Neuronal stem cell (in vitro differentiated cells): ENCODE results near the gene MYO15B.
"Not testable (repeated sequence)": the region's sequence is repeated elsewhere in the genome, so short reads cannot be mapped to it uniquely, and the experiment has no call there.

ENCODE experiments used
- DNase-seq: peaks from one replicate; pipeline ENCODE4 v3.0.0-alpha.2; 2013; ENCODE audit warnings: low spot score
- H2AFZ ChIP-seq: one replicate; pipeline ENCODE4 v1.6.1; 2013; ENCODE audit warnings: mild to moderate bottlenecking, low read length, inconsistent platforms
- H2AK5ac ChIP-seq: 2 replicates; pipeline ENCODE4 v1.6.1; 2013; ENCODE audit warnings: low read depth, mild to moderate bottlenecking, inconsistent platforms, low read length, moderate library complexity, mixed read lengths
- H2BK120ac ChIP-seq: 2 replicates; pipeline ENCODE4 v1.6.1; 2013; ENCODE audit warnings: low read depth, mild to moderate bottlenecking, inconsistent platforms, low read length, moderate library complexity, mixed read lengths
- H2BK12ac ChIP-seq: one replicate; pipeline ENCODE4 v1.6.1; 2013; ENCODE audit warnings: low read length, inconsistent platforms
- H2BK15ac ChIP-seq: 2 replicates; pipeline ENCODE4 v1.6.1; 2013; ENCODE audit warnings: mild to moderate bottlenecking, low read length, inconsistent platforms, mixed read lengths
- H2BK5ac ChIP-seq: one replicate; pipeline ENCODE4 v1.6.1; 2013; ENCODE audit warnings: inconsistent platforms, mild to moderate bottlenecking, low read length, moderate library complexity
- H3K14ac ChIP-seq: one replicate; pipeline ENCODE4 v1.6.1; 2013; ENCODE audit warnings: low read length, inconsistent platforms
- H3K18ac ChIP-seq: 2 replicates; pipeline ENCODE4 v1.6.1; 2013; ENCODE audit warnings: low read length, inconsistent platforms
- H3K23ac ChIP-seq: 2 replicates; pipeline ENCODE4 v1.6.1; 2013; ENCODE audit warnings: low read depth, mild to moderate bottlenecking, mixed read lengths, low read length, inconsistent platforms; ENCODE audit not compliant: poor library complexity
- H3K27ac ChIP-seq: replicated peaks from 3 replicates; pipeline ENCODE4 v1.5.1; 2013; ENCODE audit warnings: low read length, inconsistent platforms
- H3K27me3 ChIP-seq, 3 experiments: 2 replicates each; pipeline ENCODE4 v1.6.1; 2013; ENCODE audit warnings: low read length in 3 of 3, mild to moderate bottlenecking in 2 of 3, inconsistent platforms in 1 of 3, low read depth in 1 of 3, mixed read lengths in 1 of 3, moderate library complexity in 1 of 3; ENCODE audit not compliant: control insufficient read depth in 3 of 3, insufficient read depth in 3 of 3
- H3K36me3 ChIP-seq, 2 donors: replicated peaks in 1 of 2; 2 replicates each; pipeline ENCODE4 v1.6.1; 2013; ENCODE audit warnings: low read length in 2 of 2; ENCODE audit not compliant: control insufficient read depth in 2 of 2, insufficient read depth in 2 of 2
- H3K4ac ChIP-seq: 2 replicates; pipeline ENCODE4 v1.6.1; 2013; ENCODE audit warnings: inconsistent platforms, mild to moderate bottlenecking, low read length, moderate library complexity
- H3K4me1 ChIP-seq, 2 donors: 1 replicate in 1 of 2; 2 replicates in 1 of 2; pipeline ENCODE4 v1.6.1; 2013; ENCODE audit warnings: low read length in 2 of 2, low read depth in 1 of 2; ENCODE audit not compliant: control insufficient read depth in 2 of 2, insufficient read depth in 1 of 2
- H3K4me2 ChIP-seq: one replicate; pipeline ENCODE4 v1.6.1; 2013; ENCODE audit warnings: mild to moderate bottlenecking, low read length, inconsistent platforms; ENCODE audit not compliant: insufficient read depth, poor library complexity, severe bottlenecking
- H3K4me3 ChIP-seq, 2 donors: 2 replicates each; pipeline ENCODE4 v1.5.1; 2013; ENCODE audit warnings: low read length in 2 of 2, mild to moderate bottlenecking in 2 of 2, inconsistent platforms in 1 of 2, moderate library complexity in 1 of 2
- H3K79me1 ChIP-seq: one replicate; pipeline ENCODE4 v1.6.1; 2013; ENCODE audit warnings: low read depth, mild to moderate bottlenecking, inconsistent platforms, low read length, moderate library complexity
- H3K9ac ChIP-seq: one replicate; pipeline ENCODE4 v1.6.1; 2013; ENCODE audit warnings: mild to moderate bottlenecking, low read depth, low read length, inconsistent platforms; ENCODE audit not compliant: poor library complexity
- H3K9me3 ChIP-seq, 2 donors: replicated peaks in 1 of 2; 2 replicates each; pipeline versions ENCODE3 to v1.6.1; 2013; ENCODE audit warnings: low read length in 2 of 2, mild to moderate bottlenecking in 2 of 2, inconsistent platforms in 1 of 2, low read depth in 1 of 2, mixed read lengths in 1 of 2, moderate library complexity in 1 of 2; ENCODE audit not compliant: control insufficient read depth in 2 of 2, insufficient read depth in 1 of 2
- H4K8ac ChIP-seq: one replicate; pipeline ENCODE4 v1.6.1; 2013; ENCODE audit warnings: low read depth, mild to moderate bottlenecking, inconsistent platforms, low read length, moderate library complexity
- H4K91ac ChIP-seq: one replicate; pipeline ENCODE4 v1.6.1; 2013; ENCODE audit warnings: low read length, low read depth, mild to moderate bottlenecking, inconsistent platforms; ENCODE audit not compliant: poor library complexity
- WGBS, 2 donors: extraction: QIAGEN DNeasy Blood & Tissue Kit; methylation state at CpG; one replicate each; pipeline ENCODE4 v1.1.7; 2013; ENCODE audit warnings: missing lambda C conversion rate in 2 of 2, mixed read lengths in 1 of 2; ENCODE audit not compliant: insufficient read length in 2 of 2, insufficient replicate concordance in 1 of 2; ENCODE audit errors: extremely low coverage in 2 of 2; 5-methylcytosine and 5-hydroxymethylcytosine counted together

MYO15B gene

DNA sequence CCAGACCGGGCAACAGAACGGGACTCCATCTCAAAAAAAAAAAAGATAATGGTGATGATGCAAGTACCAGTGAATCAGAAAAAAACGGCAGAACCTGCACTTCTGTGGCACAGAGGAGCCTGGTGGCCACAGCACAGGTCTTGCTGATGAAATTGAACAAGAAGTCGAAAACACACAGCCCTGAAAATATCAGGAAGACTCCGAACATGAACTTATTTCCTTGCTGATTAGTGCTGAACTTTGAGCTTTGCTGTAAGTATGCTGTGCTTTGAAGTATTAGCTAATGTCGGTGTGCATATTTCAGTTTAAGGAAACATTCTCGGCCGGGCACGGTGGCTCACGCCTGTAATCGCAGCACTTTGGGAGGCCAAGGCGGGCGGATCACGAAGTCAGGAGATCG is 10.9 kb upstream of the MYO15B start:
- DNase-seq = no peak
- H3K27ac ChIP-seq = no peak overlapping the region
- no peak overlapping the region for H3K23ac ChIP-seq
- no peak overlapping the region for H4K91ac ChIP-seq
- no peak overlapping the region for H3K9ac ChIP-seq
- no peak overlapping the region for H2BK12ac ChIP-seq
- H2BK15ac ChIP-seq = no peak overlapping the region
- H3K4me2 ChIP-seq = no peak overlapping the region
- H3K4me3 ChIP-seq = no peak overlapping the region
- H3K4me1 ChIP-seq = no peaks in the 10 kb centered on the region
- no peak overlapping the region for H2BK5ac ChIP-seq
- H3K18ac ChIP-seq = no peak overlapping the region
- peaks cover 0 to 7% (median 0%) of the 10 kb centered on the region in 3 experiments for H3K27me3 ChIP-seq
- peaks cover 0 to 2% of the 10 kb centered on the region in 2 donors for H3K9me3 ChIP-seq
- H3K14ac ChIP-seq = no peak overlapping the region
- peaks cover 3% of the 10 kb centered on the region for H3K79me1 ChIP-seq
- H2AK5ac ChIP-seq = no peak overlapping the region
- H2BK120ac ChIP-seq = no peak overlapping the region
- no peak overlapping the region for H2AFZ ChIP-seq
- WGBS, 2 donors = no CpG with 5 or more reads among the region's 15 CpGs
- no peak overlapping the region for H3K4ac ChIP-seq
- H3K36me3 ChIP-seq = peaks cover 0 to 2% of the 10 kb centered on the region in 2 donors
- no peak overlapping the region for H4K8ac ChIP-seq

DNA sequence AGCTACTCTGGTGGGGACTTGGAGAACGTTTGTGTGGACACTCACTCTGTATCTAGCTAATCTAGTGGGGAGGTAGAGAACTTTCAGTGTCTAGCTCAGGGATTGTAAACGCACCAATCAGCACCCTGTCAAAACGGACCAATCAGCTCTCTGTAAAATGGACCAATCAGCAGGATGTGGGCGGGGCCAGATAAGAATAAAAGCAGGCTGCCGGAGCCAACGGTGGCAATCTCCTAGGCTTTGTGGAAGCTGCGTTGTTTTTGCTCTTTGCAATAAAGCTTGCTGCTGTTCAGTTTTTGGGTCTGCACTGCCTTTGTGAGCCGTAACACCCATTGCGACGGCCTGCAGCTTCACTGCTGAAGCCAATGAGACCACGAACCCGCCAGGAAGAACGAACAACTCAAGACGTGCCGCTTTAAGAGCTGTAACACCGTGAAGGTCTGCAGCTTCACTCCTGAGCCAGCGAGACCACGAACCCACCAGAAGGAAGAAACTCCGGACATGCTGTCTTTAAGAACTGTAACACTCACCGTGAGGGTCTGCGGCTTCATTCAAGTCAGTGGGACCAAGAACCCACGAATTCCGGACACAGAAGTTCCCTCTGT is 6.4 kb upstream of the MYO15B start:
- not testable (repeated sequence) for H3K4me2 ChIP-seq, H3K23ac ChIP-seq, H3K27ac ChIP-seq, H3K4me3 ChIP-seq, H3K27me3 ChIP-seq, H2AK5ac ChIP-seq, DNase-seq, H2BK120ac ChIP-seq, H3K79me1 ChIP-seq, H4K91ac ChIP-seq, H2BK12ac ChIP-seq, H2BK15ac ChIP-seq, H3K9me3 ChIP-seq, H3K14ac ChIP-seq, H3K9ac ChIP-seq, H3K4ac ChIP-seq, H4K8ac ChIP-seq, H3K4me1 ChIP-seq, H3K36me3 ChIP-seq
- Histone ChIP-seq H2BK5ac (peak overlapping the region; percentile 24), H3K18ac (peak overlapping the region; percentile 38), H2AFZ (peak overlapping the region; percentile 49)
- no CpG with 5 or more reads among the region's 23 CpGs for WGBS, 2 donors

- not testable (repeated sequence) for H2BK12ac ChIP-seq, H3K4me3 ChIP-seq, H4K91ac ChIP-seq, H3K14ac ChIP-seq, H3K4ac ChIP-seq, H3K79me1 ChIP-seq, H3K36me3 ChIP-seq, H3K9ac ChIP-seq, H4K8ac ChIP-seq, H2BK5ac ChIP-seq, H2BK120ac ChIP-seq, H2AFZ ChIP-seq, H2BK15ac ChIP-seq, H3K23ac ChIP-seq, DNase-seq, H2AK5ac ChIP-seq, H3K18ac ChIP-seq, H3K27ac ChIP-seq, H3K4me2 ChIP-seq, H3K4me1 ChIP-seq
- Histone ChIP-seq H3K9me3 (peaks cover 0 to 11% of the 10 kb centered on the region in 2 donors), H3K27me3 (peaks cover 0 to 26% (median 11%) of the 10 kb centered on the region in 3 experiments)
- WGBS, 2 donors = no CpG with 5 or more reads among the region's 6 CpGs
These were observed 4.4 kb upstream of the MYO15B start for GRCh38 chr17:75583197-75583596.

DNA sequence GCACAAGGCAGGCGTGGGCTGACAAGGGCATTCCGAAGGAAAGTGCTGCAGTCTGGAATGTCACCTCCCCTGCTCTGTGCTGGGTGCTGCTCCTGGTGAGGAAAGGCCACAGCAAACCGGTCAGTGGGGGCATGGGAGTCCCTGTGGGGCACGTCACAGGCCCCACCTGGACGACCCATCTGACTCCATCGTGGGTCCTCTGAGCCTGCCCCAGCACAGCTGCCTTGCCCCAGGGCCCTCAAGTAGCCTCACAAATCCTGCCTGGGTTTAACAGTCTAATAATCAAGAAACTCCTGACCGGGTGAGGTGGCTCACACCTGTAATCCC is 2.8 kb upstream of the MYO15B start:
- Histone ChIP-seq H3K4me3 (no peak overlapping the region), H2BK5ac (no peak overlapping the region), H3K36me3 (no peaks in the 10 kb centered on the region), H3K23ac (no peak overlapping the region), H3K79me1 (peaks cover 2% of the 10 kb centered on the region), H2AFZ (peak overlapping the region; percentile 40), H2BK120ac (no peak overlapping the region), H3K14ac (no peak overlapping the region), H2BK15ac (peak overlapping the region; percentile 41), H2AK5ac (no peak overlapping the region), H4K8ac (no peak overlapping the region), H3K18ac (peak overlapping the region; percentile 29), H2BK12ac (no peak overlapping the region), H3K4me1 (peaks cover 0 to 8% of the 10 kb centered on the region in 2 donors), H3K27ac (no peak overlapping the region), H3K4ac (no peak overlapping the region), H4K91ac (no peak overlapping the region), H3K9ac (no peak overlapping the region), H3K27me3 (peaks cover 0 to 32% (median 15%) of the 10 kb centered on the region in 3 experiments), H3K9me3 (peaks cover 0 to 11% of the 10 kb centered on the region in 2 donors), H3K4me2 (no peak overlapping the region)
- no peak for DNase-seq
- WGBS, 2 donors = no CpG with 5 or more reads among the region's 7 CpGs
